ENCODE measurements around the gene ZNF771. TPM values are rescaled to one million over a fixed set of nuclear protein-coding genes. Genes with fewer than 3 reads are reported as not detected.

ZNF771 gene
- total RNA-seq, 4 donors from 2014 or later: 9.1 to 29.5 (median 19.1) TPM

GRCh38 chr16:30438835-30439234 is 31.4 kb downstream of the ZNF771 start:
- H3K27ac ChIP-seq: no peak overlapping the region
- H3K4me1 ChIP-seq: no peaks in the 10 kb centered on the region
- H3K27me3 ChIP-seq: no peaks in the 10 kb centered on the region
- H3K9me3 ChIP-seq: no peaks in the 10 kb centered on the region
- H3K36me3 ChIP-seq: peaks cover 0 to 3% of the 10 kb centered on the region in 2 donors
- DNase-seq: no peak
- no peak for TF ChIP-seq POLR2A (IDR thresholded peaks at IDR 0.05)
- TF ChIP-seq, protein P1, sequence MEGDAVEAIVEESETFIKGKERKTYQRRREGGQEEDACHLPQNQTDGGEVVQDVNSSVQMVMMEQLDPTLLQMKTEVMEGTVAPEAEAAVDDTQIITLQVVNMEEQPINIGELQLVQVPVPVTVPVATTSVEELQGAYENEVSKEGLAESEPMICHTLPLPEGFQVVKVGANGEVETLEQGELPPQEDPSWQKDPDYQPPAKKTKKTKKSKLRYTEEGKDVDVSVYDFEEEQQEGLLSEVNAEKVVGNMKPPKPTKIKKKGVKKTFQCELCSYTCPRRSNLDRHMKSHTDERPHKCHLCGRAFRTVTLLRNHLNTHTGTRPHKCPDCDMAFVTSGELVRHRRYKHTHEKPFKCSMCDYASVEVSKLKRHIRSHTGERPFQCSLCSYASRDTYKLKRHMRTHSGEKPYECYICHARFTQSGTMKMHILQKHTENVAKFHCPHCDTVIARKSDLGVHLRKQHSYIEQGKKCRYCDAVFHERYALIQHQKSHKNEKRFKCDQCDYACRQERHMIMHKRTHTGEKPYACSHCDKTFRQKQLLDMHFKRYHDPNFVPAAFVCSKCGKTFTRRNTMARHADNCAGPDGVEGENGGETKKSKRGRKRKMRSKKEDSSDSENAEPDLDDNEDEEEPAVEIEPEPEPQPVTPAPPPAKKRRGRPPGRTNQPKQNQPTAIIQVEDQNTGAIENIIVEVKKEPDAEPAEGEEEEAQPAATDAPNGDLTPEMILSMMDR (IDR thresholded peaks at IDR 0.05): no peak
- 59 to 71% methylated on average over 5 of the region's 5 CpGs for WGBS, 2 donors
- intact Hi-C loops (cut with DNase I): loop anchor here (5.0 kb wide), 1 partner anchor 73 kb away; no protein-coding TSS in a partner anchor
- no peak overlapping the region for H3K4me3 ChIP-seq (replicated peaks in 1 of 3)

- H3K36me3 ChIP-seq: peaks cover 0 to 3% of the 10 kb centered on the region in 2 donors
- peaks cover 8 to 9% of the 10 kb centered on the region in 2 donors for H3K4me1 ChIP-seq
- intact Hi-C loops (cut with DNase I): loop anchor here (5.0 to 10.0 kb wide), 2 partner anchors 72 to 165 kb away; no protein-coding TSS in a partner anchor
- H3K27me3 ChIP-seq: no peaks in the 10 kb centered on the region
- no peak overlapping the region for H3K4me3 ChIP-seq (replicated peaks in 1 of 3)
- 80 to 81% methylated on average over 6 of the region's 6 CpGs for WGBS, 2 donors
- TF ChIP-seq, protein P1 (IDR thresholded peaks at IDR 0.05): no peak
- no peak for TF ChIP-seq POLR2A (IDR thresholded peaks at IDR 0.05)
- DNase-seq: no peak
- H3K9me3 ChIP-seq: no peaks in the 10 kb centered on the region
- H3K27ac ChIP-seq: no peak overlapping the region
These were observed 32.4 kb downstream of the ZNF771 start for GRCh38 chr16:30439720-30440348.

- Histone ChIP-seq H3K27me3 (no peaks in the 10 kb centered on the region), H3K4me3 (replicated peaks in 1 of 3) (no peak overlapping the region), H3K36me3 (peaks cover 0 to 3% of the 10 kb centered on the region in 2 donors), H3K9me3 (no peaks in the 10 kb centered on the region), H3K27ac (no peak overlapping the region), H3K4me1 (peaks cover 11 to 16% of the 10 kb centered on the region in 2 donors)
- TF ChIP-seq, protein P1 (IDR thresholded peaks at IDR 0.05): no peak
- no peak for TF ChIP-seq POLR2A (IDR thresholded peaks at IDR 0.05)
- WGBS, 2 donors: 96 to 97% methylated on average over 2 of the region's 2 CpGs
- DNase-seq: no peak
- intact Hi-C loops (cut with DNase I): loop anchor here (2.0 to 10.0 kb wide), 2 partner anchors 83 to 161 kb away; partner anchors contain the start of gene ZNF768
These were observed 36.2 kb downstream of the ZNF771 start for GRCh38 chr16:30443631-30444030.

GRCh38 chr16:30444231-30445148 is 37.1 kb downstream of the ZNF771 start:
- intact Hi-C loops (cut with DNase I): loop anchor here (2.0 to 10.0 kb wide), 2 partner anchors 82 to 160 kb away; partner anchors contain the start of gene ZNF768

More at GRCh38 chr16:30444231-30445148, 37.1 kb downstream of the ZNF771 start:
- Histone ChIP-seq H3K27ac (peak overlapping the region in 1 of 3 donors; percentile 73), H3K4me1 (peaks cover 11 to 16% of the 10 kb centered on the region in 2 donors), H3K9me3 (no peaks in the 10 kb centered on the region), H3K27me3 (no peaks in the 10 kb centered on the region), H3K4me3 (replicated peaks in 1 of 3) (peak overlapping the region; percentile 39 to 73 (median 43)), H3K36me3 (peaks cover 0 to 3% of the 10 kb centered on the region in 2 donors)
- TF ChIP-seq, protein P1 (IDR thresholded peaks at IDR 0.05): no peak
- no peak for TF ChIP-seq POLR2A (IDR thresholded peaks at IDR 0.05)
- WGBS, 2 donors: 93 to 96% methylated on average over 29 of the region's 29 CpGs
- DNase-seq: no peak
